ENCODE data around the gene FAM240A.

DNA sequence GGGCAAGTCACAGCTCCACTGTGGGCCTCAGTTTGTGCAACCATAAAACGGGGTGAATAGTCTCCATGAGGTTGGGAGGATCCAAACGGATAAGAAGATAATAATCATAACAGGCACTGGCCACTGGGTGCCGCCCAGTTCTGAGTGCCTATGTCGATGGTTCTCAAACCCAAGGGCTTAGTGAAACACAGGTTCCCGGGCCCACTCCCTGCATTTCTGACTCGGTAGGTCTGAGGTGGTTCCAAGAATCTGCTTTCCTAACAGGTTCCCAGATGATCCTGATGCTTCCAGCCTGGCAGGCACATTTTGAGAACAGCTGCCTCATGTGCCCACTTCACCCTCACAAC, 60.0 kb downstream of the FAM240A start:
- no peak for TF ChIP-seq EZH2 (IDR thresholded peaks at IDR 0.05)
- TF ChIP-seq, protein P1, sequence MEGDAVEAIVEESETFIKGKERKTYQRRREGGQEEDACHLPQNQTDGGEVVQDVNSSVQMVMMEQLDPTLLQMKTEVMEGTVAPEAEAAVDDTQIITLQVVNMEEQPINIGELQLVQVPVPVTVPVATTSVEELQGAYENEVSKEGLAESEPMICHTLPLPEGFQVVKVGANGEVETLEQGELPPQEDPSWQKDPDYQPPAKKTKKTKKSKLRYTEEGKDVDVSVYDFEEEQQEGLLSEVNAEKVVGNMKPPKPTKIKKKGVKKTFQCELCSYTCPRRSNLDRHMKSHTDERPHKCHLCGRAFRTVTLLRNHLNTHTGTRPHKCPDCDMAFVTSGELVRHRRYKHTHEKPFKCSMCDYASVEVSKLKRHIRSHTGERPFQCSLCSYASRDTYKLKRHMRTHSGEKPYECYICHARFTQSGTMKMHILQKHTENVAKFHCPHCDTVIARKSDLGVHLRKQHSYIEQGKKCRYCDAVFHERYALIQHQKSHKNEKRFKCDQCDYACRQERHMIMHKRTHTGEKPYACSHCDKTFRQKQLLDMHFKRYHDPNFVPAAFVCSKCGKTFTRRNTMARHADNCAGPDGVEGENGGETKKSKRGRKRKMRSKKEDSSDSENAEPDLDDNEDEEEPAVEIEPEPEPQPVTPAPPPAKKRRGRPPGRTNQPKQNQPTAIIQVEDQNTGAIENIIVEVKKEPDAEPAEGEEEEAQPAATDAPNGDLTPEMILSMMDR (IDR thresholded peaks at IDR 0.05) = no peak
